Testis (tissue), 2 donors: Measurements from ENCODE around the gene KRTAP16-1.

ENCODE experiments used
- CTCF ChIP-seq, 3 experiments: fragments of 450-650 bp in 2 of 3; fragments of 200-600 bp in 1 of 3; sonication (generic) in 1 of 3; IDR thresholded peaks; one replicate each; pipeline ENCODE4 v1.5.1; 2016 to 2019; ENCODE audit warnings: antibody characterized with exemption in 3 of 3, mild to moderate bottlenecking in 2 of 3, moderate library complexity in 1 of 3
- POLR2A ChIP-seq: fragments of 450-650 bp; IDR thresholded peaks from one replicate; pipeline ENCODE4 v1.6.1; 2017; ENCODE audit warnings: antibody characterized with exemption, mild to moderate bottlenecking, moderate library complexity

- TF ChIP-seq POLR2A (no peak), CTCF (IDR thresholded peaks at IDR 0.05) (no peak)
Observed at GRCh38 chr17:41278176-41278955, 30.7 kb downstream of the KRTAP16-1 start.
